ENCODE data around the gene PCDHGA8.
"Not testable (repeated sequence)": the region's sequence is repeated elsewhere in the genome, so short reads cannot be mapped to it uniquely, and the experiment has no call there.

DNA sequence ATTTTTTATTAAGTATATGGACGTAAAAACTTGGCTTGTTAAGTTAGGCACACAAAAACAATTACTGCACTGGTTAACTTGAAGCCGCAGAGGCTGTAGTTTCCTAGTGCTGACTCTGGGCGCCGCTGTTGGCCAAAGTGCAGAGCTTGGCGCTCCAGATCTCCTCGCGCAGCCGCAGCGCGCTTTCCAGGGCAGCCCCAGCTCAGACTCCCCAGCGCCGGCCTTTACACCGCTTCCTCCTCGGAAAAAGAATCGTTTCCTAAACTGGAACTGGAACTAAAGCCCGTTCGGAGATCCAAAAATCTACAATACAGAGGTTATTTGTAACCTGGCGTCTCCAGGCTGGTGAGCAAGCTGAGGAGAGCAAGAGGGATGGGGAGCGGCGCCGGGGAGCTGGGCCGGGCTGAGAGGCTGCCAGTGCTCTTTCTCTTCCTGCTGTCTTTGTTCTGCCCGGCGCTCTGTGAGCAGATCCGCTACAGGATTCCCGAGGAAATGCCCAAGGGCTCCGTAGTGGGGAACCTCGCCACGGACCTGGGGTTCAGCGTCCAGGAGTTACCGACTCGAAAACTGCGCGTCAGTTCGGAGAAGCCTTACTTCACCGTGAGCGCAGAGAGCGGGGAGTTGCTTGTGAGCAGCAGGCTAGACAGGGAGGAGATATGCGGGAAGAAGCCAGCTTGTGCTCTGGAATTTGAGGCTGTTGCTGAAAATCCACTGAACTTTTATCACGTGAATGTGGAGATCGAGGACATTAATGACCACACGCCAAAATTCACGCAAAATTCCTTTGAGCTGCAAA, 5.5 kb downstream of the PCDHGA8 start, which contains the start of gene PCDHGB5:
- not testable (repeated sequence) for TF ChIP-seq POLR2A (IDR thresholded peaks at IDR 0.05; ENCODE audit: low read length); SREBF2 (IDR thresholded peaks at IDR 0.05); CHD4 (IDR thresholded peaks at IDR 0.05; ENCODE audit: borderline replicate concordance); FOXS1 (CRISPR knock-in tag; IDR thresholded peaks at IDR 0.05); BHLHE40 (IDR thresholded peaks at IDR 0.05; ENCODE audit: low read depth, low read length)
- TF ChIP-seq RAD21 (conservative IDR thresholded peaks at IDR 0.05 in 1 of 2, IDR thresholded peaks at IDR 0.05 in 1 of 2) = peak; percentile 62
- TF ChIP-seq, protein P1, sequence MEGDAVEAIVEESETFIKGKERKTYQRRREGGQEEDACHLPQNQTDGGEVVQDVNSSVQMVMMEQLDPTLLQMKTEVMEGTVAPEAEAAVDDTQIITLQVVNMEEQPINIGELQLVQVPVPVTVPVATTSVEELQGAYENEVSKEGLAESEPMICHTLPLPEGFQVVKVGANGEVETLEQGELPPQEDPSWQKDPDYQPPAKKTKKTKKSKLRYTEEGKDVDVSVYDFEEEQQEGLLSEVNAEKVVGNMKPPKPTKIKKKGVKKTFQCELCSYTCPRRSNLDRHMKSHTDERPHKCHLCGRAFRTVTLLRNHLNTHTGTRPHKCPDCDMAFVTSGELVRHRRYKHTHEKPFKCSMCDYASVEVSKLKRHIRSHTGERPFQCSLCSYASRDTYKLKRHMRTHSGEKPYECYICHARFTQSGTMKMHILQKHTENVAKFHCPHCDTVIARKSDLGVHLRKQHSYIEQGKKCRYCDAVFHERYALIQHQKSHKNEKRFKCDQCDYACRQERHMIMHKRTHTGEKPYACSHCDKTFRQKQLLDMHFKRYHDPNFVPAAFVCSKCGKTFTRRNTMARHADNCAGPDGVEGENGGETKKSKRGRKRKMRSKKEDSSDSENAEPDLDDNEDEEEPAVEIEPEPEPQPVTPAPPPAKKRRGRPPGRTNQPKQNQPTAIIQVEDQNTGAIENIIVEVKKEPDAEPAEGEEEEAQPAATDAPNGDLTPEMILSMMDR (IDR thresholded peaks at IDR 0.05) = peak; percentile 44
